Measurements from ENCODE around the gene CHCHD2. TPM values are rescaled to one million over a fixed set of nuclear protein-coding genes. Genes with fewer than 3 reads are reported as not detected.
A peak's percentile ranks its signal among the peaks of the same experiment; 100 is the strongest.
"Not testable (repeated sequence)": the region's sequence is repeated elsewhere in the genome, so short reads cannot be mapped to it uniquely, and the experiment has no call there.

Gene CHCHD2
- total RNA-seq, 4 donors from 2014 or later = 192 to 382 (median 301) TPM

DNA sequence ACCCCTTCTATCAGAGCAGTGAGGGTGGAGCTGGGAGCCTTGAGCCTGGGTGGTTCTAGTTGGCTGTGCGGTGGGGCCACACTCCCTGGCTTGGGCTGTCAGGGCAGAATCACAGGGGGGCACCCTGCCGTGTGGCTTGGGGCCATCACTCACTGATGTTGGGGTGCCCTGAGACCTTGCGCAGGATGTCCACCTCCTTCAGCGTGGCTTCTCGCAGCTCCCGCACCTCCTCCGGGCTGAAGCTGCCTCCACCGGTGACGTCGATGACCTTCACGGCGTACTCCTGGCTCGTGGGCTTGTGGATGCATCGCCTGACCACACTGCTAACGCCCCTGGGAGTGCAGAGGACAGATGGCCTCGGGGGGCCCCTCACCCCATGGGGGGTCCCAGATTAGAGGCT lies 18.8 kb downstream of the CHCHD2 start:
- no CpG with 5 or more reads among the region's 16 CpGs for whole genome bisulfite sequencing
- no peak overlapping the region for H3K4me3 ChIP-seq
- no peaks in the 10 kb centered on the region for H3K9me3 ChIP-seq
- no peaks in the 10 kb centered on the region for H3K27me3 ChIP-seq
- no peak overlapping the region for H3K27ac ChIP-seq
- no peak for TF ChIP-seq POLR2AphosphoS5 (IDR thresholded peaks at IDR 0.05)
- TF ChIP-seq POLR2A (IDR thresholded peaks at IDR 0.05) = no peak
- TF ChIP-seq EP300 (IDR thresholded peaks at IDR 0.05) = no peak
- TF ChIP-seq, protein P1, sequence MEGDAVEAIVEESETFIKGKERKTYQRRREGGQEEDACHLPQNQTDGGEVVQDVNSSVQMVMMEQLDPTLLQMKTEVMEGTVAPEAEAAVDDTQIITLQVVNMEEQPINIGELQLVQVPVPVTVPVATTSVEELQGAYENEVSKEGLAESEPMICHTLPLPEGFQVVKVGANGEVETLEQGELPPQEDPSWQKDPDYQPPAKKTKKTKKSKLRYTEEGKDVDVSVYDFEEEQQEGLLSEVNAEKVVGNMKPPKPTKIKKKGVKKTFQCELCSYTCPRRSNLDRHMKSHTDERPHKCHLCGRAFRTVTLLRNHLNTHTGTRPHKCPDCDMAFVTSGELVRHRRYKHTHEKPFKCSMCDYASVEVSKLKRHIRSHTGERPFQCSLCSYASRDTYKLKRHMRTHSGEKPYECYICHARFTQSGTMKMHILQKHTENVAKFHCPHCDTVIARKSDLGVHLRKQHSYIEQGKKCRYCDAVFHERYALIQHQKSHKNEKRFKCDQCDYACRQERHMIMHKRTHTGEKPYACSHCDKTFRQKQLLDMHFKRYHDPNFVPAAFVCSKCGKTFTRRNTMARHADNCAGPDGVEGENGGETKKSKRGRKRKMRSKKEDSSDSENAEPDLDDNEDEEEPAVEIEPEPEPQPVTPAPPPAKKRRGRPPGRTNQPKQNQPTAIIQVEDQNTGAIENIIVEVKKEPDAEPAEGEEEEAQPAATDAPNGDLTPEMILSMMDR (IDR thresholded peaks at IDR 0.05) = no peak
- peaks cover 19% of the 10 kb centered on the region for H3K4me1 ChIP-seq
- H3K36me3 ChIP-seq = peaks cover 28% of the 10 kb centered on the region
- no peak for DNase-seq (ENCODE audit: low spot score in 2 of 2)

DNA sequence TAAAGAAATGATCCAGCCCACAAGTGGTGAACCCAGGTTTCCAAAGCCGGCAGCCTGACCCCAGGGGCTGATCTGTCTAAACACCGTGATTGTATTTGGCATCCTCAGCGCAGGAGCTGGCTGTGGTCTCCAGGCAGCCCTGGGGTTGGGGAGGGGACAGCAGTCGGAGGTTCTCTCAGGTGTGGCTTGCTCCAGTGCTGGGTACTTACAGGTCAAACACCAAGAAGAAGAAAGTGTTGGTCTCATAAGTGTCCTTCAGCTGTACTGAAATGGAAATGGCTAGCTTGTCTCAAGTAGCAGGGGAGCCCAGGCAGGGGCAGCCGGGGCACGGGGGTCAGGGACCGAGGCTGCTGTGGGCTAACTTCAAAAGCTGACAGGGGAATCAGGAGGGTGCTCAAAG lies 19.5 kb downstream of the CHCHD2 start:
- 86% methylated on average over 6 of the region's 7 CpGs for WGBS
- Histone ChIP-seq H3K4me3 (no peak overlapping the region), H3K9me3 (no peaks in the 10 kb centered on the region), H3K27me3 (no peaks in the 10 kb centered on the region), H3K27ac (no peak overlapping the region), H3K36me3 (peaks cover 34% of the 10 kb centered on the region), H3K4me1 (peaks cover 12% of the 10 kb centered on the region)
- TF ChIP-seq, protein P1 (IDR thresholded peaks at IDR 0.05) = no peak
- no peak for TF ChIP-seq POLR2AphosphoS5 (IDR thresholded peaks at IDR 0.05)
- no peak for TF ChIP-seq POLR2A (IDR thresholded peaks at IDR 0.05)
- no peak for TF ChIP-seq EP300 (IDR thresholded peaks at IDR 0.05)
- DNase-seq (ENCODE audit: low spot score in 2 of 2) = no peak

DNA sequence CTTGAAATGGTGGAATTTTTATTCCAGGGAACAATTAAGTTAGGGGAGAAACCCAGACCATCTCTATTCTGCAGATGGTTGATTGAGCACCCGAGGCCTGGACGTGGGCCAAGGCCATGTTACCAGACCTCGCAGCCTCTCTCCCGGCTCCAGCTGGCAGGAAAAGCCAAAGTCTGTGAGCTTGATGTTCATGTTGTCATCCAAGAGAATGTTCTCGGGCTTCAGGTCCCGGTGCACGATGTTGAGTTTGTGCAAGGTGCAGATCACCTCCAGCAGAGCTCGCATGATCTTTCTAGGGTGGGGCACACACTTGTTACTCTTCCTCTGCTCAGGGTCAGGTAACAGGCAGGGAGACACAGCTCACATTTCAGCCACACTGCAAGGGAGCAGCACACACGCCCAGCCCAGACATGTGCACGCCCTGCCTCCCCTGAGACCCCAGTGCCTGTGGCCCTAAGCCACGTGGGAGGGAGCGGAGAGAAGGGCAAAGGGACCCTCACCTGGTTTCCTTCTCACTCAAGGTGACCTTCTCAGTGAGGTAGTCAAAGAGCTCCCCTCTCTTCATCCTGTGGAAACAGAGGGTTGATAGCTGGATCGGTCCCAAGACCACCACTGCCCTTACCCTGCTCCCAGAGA lies 23.0 kb downstream of the CHCHD2 start:
- peaks cover 52% of the 10 kb centered on the region for H3K36me3 ChIP-seq
- H3K4me1 ChIP-seq = peaks cover 26% of the 10 kb centered on the region
- no peaks in the 10 kb centered on the region for H3K9me3 ChIP-seq
- H3K4me3 ChIP-seq = no peak overlapping the region
- no peaks in the 10 kb centered on the region for H3K27me3 ChIP-seq
- no peak overlapping the region for H3K27ac ChIP-seq
- whole genome bisulfite sequencing = 65% methylated on average over 13 of the region's 13 CpGs
- TF ChIP-seq EP300 (IDR thresholded peaks at IDR 0.05) (no peak), POLR2A (IDR thresholded peaks at IDR 0.05) (no peak), POLR2AphosphoS5 (IDR thresholded peaks at IDR 0.05) (no peak)
- TF ChIP-seq, protein P1 (IDR thresholded peaks at IDR 0.05) = no peak
- DNase-seq (ENCODE audit: low spot score in 2 of 2) = peak in 1 of 2 donors; percentile 82

DNA sequence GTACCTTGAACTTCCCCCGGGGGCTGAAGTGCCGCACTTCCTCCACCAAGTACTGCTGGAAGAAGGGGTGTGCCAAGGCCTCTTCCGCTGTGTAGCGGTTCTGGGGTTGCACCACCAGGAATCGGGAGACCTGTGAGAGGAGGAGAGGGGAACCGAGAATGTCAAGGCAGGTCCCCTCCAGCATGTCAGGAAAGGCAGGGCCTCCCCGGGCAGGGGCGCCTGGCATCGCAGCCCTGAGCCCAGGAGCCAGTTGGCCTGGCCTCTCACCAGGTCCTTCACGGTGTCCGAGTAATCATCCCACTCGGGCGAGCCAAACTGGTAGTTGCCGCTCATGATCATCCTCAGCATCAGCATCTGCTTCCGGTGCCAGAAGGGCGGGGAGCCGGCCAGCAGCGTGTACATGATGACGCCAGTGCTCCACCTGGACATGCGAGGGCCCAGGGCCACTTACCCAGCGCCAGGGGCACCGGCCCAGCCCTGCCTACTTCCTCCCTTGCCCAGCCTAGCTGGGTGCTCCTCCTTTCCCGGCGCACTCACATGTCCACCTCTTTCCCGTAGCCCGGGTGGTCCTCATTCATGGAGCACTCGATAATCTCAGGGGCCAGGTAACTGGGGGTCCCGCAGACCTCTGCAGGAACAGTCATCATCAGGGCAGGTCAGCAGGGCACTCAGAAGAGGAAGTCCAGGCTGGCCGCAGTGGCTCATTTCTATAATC lies 24.5 kb downstream of the CHCHD2 start:
- no peaks in the 10 kb centered on the region for H3K9me3 ChIP-seq
- DNase-seq (ENCODE audit: low spot score in 2 of 2) = no peak
- no peak overlapping the region for H3K4me3 ChIP-seq
- H3K27ac ChIP-seq = no peak overlapping the region
- H3K36me3 ChIP-seq = peaks cover 51% of the 10 kb centered on the region
- H3K27me3 ChIP-seq = no peaks in the 10 kb centered on the region
- WGBS = 98% methylated on average over 8 of the region's 29 CpGs
- peaks cover 26% of the 10 kb centered on the region for H3K4me1 ChIP-seq
- TF ChIP-seq POLR2AphosphoS5 (IDR thresholded peaks at IDR 0.05) (no peak), EP300 (IDR thresholded peaks at IDR 0.05) (no peak), POLR2A (IDR thresholded peaks at IDR 0.05) (no peak)
- TF ChIP-seq, protein P1 (IDR thresholded peaks at IDR 0.05) = no peak

DNA sequence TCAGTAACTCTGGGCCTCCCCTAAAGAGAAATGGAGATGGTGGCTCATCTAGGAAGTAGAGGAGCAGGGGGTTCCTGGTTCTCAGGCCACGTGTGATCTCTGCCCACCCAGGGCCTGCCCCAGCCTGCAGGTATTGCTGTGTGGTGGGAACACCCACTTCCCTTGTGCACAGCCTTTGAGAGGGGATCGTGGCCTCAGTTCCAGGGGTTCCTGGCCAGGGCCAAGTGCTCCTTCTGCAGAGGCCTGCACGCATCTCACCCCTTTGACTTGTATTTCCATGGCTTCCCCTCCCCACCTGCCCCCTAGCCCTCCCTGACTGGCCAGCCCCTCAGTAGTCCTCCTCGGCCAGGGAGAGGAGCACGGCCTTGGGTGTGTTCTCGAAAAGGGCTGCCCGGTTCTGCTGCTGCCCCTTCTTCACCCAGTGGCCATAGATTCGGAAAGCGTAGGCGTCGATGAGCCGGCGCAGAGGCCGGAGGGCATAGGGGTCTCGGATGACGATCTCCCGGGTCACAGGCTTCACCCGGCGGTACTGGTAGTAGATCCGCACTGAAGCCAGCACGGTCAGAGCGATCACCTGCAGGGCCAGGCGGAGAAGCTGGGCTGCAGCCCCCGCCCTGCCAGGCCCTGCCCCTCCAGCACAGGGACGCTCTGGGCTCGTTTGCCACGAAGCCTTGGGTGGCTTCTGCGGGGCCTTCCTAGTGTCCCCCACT lies 25.4 kb downstream of the CHCHD2 start:
- Histone ChIP-seq H3K36me3 (peaks cover 53% of the 10 kb centered on the region), H3K4me1 (peaks cover 26% of the 10 kb centered on the region), H3K27ac (peak overlapping the region; percentile 40)
- not testable (repeated sequence) for H3K27me3 ChIP-seq; H3K9me3 ChIP-seq; H3K4me3 ChIP-seq; DNase-seq (ENCODE audit: low spot score in 2 of 2)
- WGBS = 94% methylated on average over 27 of the region's 28 CpGs
